Inflammatory macrophage treated with lipopolysaccharide for 4 hours (primary cell): ENCODE measurements around the gene PLCXD3.
A peak's percentile ranks its signal among the peaks of the same experiment; 100 is the strongest.
"Not testable (repeated sequence)": the region's sequence is repeated elsewhere in the genome, so short reads cannot be mapped to it uniquely, and the experiment has no call there.

Experiments
- DNase-seq: peaks from one replicate; pipeline ENCODE4 v3.0.0-alpha.2; 2020

Gene PLCXD3

GRCh38 chr5:41338136-41338675 is 172.2 kb downstream of the PLCXD3 start:
- no peak for DNase-seq

GRCh38 chr5:41337724-41338123 is 172.7 kb downstream of the PLCXD3 start:
- DNase-seq: no peak

DNA sequence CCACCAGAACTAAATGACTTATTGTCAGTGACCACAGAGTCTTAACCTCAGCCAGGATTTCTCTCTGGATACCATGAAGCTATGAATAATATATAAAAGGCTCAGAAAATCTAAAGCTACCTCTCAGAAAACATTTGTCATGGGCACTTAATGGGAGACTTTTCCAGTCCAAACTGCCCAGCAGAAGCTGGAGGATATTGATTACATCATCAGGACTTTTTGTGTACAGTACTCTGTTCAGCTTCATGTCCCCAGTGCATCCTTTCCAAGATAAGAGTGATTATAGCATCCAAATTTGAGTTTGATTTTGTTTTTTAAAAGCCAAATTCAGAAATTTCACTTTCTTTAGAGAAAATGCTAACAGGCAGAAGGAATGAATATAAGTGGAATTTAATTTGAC is 173.2 kb downstream of the PLCXD3 start:
- no peak for DNase-seq

GRCh38 chr5:41336471-41336870 is 173.9 kb downstream of the PLCXD3 start:
- no peak for DNase-seq

- DNase-seq: no peak
Measured at GRCh38 chr5:41335596-41336181, 174.7 kb downstream of the PLCXD3 start.

GRCh38 chr5:41334758-41335157 is 175.6 kb downstream of the PLCXD3 start:
- DNase-seq: no peak

DNA sequence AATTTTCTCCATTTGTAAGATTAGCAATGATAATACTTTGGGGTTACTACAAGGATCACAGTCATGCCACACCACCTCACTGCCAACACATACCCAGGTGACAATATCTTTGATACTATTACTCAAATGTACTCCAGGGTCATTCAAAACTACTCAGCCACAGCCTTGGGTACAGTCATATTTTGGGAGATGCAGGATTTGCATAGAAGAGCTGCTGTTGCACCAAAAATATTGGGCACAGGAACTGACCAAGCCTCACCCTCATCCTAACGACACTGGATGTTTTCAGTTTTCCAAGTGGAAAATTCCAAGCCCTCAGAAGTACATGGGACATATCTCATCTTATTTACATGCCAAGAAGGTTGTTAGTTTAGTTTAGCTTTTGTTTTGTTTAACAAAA is 176.2 kb downstream of the PLCXD3 start:
- DNase-seq: no peak

DNA sequence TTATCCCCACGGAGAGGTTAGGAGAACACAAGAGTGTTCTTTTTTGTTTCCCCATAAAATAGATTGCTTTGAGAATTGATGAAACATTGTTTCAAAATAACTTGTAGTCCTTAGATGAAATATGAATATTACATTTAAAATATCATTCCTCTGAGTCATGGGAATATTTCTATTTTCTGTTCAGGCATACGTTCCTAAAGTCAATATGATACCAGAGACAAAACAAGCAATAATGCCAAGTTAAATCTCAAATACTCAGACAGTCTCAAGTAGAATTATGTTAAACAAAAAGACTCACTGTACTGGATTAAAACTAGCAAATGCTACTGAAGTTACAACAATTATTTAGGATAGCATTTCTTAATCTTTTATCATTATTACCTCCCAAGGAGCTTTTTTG is 185.3 kb downstream of the PLCXD3 start:
- no peak for DNase-seq

DNA sequence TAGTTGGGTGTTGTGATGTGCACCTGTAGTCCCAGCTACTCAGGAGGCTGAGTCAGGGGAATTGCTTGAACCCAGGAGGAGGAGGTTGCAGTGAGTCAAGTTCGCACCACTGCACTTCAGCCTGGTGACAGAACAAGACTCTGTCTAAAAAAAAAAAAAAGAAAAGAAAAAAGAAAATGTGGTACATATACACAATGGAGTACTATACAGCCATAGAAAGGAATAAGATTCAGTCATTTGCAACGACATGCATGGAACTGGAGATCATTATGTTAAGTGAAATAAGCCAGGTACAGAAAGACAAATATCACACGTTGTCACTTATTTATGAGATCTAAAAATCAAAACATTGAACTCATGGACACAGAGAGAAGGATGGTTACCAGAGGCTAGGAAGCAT is 187.6 kb downstream of the PLCXD3 start:
- not testable (repeated sequence) for DNase-seq

GRCh38 chr5:41312478-41313060 is 197.8 kb downstream of the PLCXD3 start:
- DNase-seq: no peak

DNA sequence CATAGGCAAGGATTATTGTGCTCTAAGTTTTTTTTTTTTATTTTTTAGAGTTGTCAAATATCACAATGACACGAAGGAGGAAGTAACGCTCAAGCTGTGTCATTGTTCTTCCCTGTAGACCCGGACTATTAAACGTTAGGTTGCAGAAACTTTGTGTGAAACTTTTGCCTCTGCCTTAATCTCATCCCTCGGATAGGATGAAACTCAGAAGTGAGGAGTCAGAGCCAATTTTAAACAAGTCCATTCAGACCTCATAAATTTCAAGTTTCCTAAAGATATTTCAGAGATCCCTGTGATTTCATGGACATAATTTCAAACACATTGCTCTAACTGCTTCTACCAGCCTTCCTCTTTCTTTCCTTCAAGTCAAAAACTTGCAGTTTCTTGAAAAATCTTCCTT is 198.3 kb downstream of the PLCXD3 start:
- DNase-seq: no peak

DNA sequence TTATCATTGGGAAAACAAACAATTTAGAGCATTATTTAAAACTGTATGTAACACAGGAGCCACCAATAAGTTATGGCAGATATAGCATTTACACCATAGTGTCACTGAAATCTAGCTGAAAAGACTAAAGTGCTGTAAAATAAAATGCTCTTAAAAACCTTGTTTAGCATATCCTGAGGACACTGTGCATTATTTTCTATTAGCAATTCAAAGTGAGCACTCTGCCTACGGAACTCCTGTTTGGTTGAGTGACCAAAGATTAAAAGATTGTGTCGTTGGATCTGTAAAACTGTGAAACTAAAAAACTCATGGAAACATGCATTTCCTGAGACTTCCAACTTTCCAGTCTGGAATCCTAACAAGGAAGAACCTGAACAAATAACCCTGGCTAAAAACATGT is 201.1 kb downstream of the PLCXD3 start:
- no peak for DNase-seq

- no peak for DNase-seq
Measured at GRCh38 chr5:41306005-41306404, 204.4 kb downstream of the PLCXD3 start.

DNA sequence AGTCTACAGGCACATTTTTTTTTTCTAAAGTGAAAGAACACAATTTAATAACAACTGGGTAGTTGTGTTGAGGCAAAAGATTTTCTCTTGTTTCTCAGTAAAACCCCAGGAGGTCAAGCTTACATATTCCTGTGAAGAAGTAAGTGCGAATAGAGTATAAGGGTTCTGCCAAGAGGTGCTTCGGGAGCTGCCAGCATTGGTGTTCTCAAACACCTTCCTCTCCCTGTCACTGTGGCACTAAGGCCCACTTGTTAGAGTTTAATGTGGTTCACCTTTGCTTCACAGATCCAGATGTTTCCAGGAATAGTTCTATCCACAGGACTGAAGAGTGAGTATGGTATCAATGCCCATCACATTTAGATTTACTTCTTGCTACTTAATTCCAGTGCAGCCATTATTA is 205.3 kb downstream of the PLCXD3 start:
- no peak for DNase-seq

GRCh38 chr5:41296066-41296465 is 214.3 kb downstream of the PLCXD3 start:
- DNase-seq: no peak

DNA sequence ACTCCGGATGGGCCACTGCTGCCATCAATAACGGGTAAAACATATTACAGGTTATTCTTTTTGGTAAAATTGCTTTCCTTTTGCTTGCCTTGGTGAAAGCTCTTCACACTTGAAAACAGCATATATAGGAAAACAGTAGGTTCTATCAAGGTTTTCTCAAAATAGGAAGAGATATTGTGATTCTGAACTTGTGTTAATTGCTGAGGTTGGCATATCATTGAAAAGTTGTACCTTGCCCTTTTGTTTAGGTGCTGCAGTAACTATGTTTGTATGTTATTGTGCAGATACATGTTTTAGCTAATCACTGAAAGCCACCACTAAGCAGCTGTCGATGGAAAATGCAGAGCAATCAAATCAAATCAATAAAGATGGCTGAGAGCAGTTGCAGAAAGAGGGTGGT is 219.1 kb downstream of the PLCXD3 start:
- DNase-seq: no peak

- DNase-seq: no peak
Measured at GRCh38 chr5:41290810-41291209, 219.6 kb downstream of the PLCXD3 start.

GRCh38 chr5:41289970-41290464 is 220.4 kb downstream of the PLCXD3 start:
- DNase-seq: no peak

DNA sequence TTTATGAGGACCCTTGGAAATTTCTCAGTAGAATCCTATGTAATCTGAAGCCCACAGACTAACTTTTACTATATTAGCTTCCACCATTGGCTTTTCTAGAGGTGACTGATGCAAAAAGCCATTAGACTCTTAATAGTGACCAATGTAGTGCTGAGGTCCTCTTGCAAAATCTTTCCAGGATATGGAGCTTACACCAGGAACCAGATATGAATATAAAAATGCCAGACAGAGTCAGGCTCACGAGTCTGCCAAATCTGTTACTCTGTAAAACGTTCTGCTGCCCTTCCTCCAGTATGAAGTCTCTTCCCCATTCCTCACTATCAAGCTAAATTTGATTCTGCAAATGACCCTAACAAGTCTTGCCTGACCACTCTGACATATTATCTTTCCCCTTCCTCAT is 223.7 kb downstream of the PLCXD3 start:
- no peak for DNase-seq

DNA sequence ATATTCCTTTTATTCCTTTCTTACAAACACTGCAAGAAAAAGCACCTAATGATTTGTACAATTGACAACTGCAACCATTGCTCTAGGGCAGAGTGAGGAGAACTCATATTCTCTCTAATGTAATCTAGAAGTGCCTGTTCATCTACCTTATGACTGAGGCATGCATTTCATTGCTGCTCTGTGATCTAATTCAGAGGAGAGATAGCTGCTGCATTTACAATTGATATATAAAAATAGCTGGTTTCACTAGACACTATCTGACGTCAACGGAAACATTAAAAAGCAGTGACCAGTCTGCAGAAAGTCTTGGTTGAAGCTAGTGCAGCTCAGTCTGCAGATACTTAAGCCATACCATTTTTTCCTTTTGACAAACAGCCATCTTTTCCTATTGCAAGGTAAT is 224.2 kb downstream of the PLCXD3 start:
- no peak for DNase-seq

- no peak for DNase-seq
Measured at GRCh38 chr5:41284938-41285337, 225.5 kb downstream of the PLCXD3 start.

DNA sequence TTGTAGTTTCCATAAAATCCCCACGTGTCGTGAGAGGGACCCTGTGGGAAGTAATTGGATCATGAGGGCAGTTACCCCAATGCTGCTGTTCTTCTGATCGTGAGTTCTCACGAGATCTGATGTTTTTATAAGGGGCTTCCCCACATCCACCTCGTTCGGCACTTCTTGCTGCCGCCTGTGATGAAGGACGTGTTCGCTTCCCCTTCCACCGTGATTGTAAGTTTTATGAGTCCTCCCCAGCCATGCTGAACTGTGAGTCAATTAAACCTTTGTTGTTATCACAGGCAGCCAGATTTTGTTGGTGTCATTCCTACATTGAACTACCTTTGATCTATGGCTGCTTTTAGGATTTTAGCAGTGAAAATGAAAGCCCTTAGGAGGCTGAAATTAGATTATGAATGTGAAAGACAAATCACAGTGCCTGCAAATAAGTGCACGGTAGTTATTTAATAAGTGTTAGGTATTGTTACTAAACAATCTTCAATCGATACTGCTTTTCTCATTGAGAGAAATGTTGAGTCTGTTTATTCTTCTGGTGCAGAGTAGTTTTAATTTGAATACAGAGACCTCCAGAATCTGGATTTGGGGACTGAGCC is 229.1 kb downstream of the PLCXD3 start:
- DNase-seq: no peak

DNA sequence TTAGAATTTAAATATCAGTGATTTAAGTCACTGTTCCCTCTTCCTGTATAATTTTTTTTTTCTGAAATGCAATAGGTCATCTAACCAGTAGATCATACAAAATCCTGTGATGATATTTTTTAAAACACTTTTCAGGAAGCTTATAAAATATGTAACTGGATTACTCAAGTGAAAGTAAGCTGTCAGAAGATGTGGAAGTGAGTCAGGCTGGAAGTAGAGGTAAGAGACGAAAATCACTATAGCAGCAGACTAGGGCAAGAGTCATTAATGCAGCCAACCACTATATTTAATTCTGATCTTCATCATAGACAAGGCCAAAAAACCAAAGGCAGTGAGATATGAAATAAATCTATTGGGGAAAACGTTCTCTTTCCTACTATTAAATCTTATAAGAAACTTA is 231.4 kb downstream of the PLCXD3 start:
- DNase-seq: no peak

GRCh38 chr5:41277476-41278245 is 232.7 kb downstream of the PLCXD3 start:
- DNase-seq: peak; percentile 40
